Ishikawa (cell line): ENCODE measurements around the gene SGMS1.
A peak's percentile ranks its signal among the peaks of the same experiment; 100 is the strongest.

ENCODE experiments used
- CREB1 ChIP-seq: IDR thresholded peaks from 2 replicates; pipeline ENCODE4 v1.6.1; 2012; ENCODE audit warnings: low read depth
- RAD21 ChIP-seq: IDR thresholded peaks from 2 replicates; pipeline ENCODE4 v1.6.1; 2012; ENCODE audit warnings: low read depth
- TAF1 ChIP-seq: IDR thresholded peaks from 2 replicates; pipeline ENCODE4 v1.6.1; 2012; ENCODE audit warnings: low read depth, mild to moderate bottlenecking
- TCF12 ChIP-seq: IDR thresholded peaks from 2 replicates; pipeline ENCODE4 v1.6.1; 2012; ENCODE audit warnings: low read depth
- ZBTB7A ChIP-seq: IDR thresholded peaks from 2 replicates; pipeline ENCODE4 v1.6.1; 2012; ENCODE audit warnings: low read depth
- TF ChIP-seq, protein P1 (sequence below): IDR thresholded peaks from 2 replicates; pipeline ENCODE4 v1.6.1; 2012; ENCODE audit warnings: low read depth, mild to moderate bottlenecking
- TF ChIP-seq, protein P2 (sequence below): IDR thresholded peaks from 2 replicates; pipeline ENCODE4 v1.6.1; 2012

DNA sequence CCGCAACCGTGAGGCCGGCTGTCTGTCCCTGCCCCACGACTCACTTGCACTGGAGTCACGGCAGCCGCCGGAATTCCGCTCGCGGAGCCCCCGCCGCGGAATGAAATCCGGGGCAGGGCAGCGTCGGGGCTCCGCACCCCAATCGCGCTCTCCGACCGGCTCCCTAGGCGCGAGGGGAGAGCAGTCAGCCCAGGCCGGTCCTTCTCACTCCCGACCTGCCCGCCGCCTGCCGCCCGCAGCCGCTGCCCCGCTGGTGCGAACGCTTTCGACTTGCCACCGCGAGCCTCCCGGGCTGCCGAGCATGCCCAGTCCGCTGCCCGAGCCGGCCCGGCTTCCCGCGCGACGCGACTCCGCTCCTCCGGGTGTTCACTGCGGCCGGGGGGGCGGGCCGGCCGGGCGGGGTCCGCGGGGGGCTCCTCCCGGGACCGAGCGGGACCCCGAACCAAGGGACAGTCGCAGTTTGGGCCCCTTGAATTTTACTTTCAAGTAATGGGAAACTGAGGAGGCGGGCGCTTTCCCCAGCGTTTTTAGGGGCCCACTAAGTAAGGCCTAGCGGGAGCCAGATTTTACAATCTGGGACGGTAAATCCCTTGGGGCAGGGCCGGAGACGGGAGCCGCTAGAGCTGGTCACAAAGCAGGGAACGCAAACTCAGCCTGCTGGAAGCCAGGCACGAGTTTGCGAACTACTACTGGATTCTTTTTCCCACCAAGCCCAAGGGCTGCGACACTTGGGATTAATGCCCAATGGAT lies at the start of gene SGMS1:
- TF ChIP-seq, protein P1, sequence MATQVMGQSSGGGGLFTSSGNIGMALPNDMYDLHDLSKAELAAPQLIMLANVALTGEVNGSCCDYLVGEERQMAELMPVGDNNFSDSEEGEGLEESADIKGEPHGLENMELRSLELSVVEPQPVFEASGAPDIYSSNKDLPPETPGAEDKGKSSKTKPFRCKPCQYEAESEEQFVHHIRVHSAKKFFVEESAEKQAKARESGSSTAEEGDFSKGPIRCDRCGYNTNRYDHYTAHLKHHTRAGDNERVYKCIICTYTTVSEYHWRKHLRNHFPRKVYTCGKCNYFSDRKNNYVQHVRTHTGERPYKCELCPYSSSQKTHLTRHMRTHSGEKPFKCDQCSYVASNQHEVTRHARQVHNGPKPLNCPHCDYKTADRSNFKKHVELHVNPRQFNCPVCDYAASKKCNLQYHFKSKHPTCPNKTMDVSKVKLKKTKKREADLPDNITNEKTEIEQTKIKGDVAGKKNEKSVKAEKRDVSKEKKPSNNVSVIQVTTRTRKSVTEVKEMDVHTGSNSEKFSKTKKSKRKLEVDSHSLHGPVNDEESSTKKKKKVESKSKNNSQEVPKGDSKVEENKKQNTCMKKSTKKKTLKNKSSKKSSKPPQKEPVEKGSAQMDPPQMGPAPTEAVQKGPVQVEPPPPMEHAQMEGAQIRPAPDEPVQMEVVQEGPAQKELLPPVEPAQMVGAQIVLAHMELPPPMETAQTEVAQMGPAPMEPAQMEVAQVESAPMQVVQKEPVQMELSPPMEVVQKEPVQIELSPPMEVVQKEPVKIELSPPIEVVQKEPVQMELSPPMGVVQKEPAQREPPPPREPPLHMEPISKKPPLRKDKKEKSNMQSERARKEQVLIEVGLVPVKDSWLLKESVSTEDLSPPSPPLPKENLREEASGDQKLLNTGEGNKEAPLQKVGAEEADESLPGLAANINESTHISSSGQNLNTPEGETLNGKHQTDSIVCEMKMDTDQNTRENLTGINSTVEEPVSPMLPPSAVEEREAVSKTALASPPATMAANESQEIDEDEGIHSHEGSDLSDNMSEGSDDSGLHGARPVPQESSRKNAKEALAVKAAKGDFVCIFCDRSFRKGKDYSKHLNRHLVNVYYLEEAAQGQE = no peak
- TF ChIP-seq, protein P2, sequence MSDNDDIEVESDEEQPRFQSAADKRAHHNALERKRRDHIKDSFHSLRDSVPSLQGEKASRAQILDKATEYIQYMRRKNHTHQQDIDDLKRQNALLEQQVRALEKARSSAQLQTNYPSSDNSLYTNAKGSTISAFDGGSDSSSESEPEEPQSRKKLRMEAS = no peak; the same call in 1 of the 2 replicates
- TF ChIP-seq ZBTB7A = no peak; the same call in 1 of the 2 replicates
- TF ChIP-seq CREB1 = no peak
- TF ChIP-seq RAD21 = no peak
- peak; percentile 39; the same call in 1 of the 2 replicates for TF ChIP-seq TAF1
- TF ChIP-seq TCF12 = no peak
